HCT116 (cell line): ENCODE results near the gene TPGS1. TPM values are rescaled to one million over a fixed set of nuclear protein-coding genes. Genes with fewer than 3 reads are reported as not detected.

ENCODE experiments used
- ATAC-seq: fragments of 200-7000 bp; cut with Tn5 transposase; 2 replicates; pipeline ENCODE4 v1.9.1; 2020; ENCODE audit warnings: mild to moderate bottlenecking, moderate library complexity
- BruUV-seq: library from RNA; stranded (reverse); fragments of 400-500 nt; replicated peaks from 2 replicates; lab custom pipeline; 2021; lab: Mats Ljungman, UMichigan
- CTCF ChIA-PET: fragments of 300-600 bp; sonication (Branson Sonifier 250); formaldehyde crosslinking; loops from one replicate; lab custom pipeline; 2021; ENCODE audit warnings: antibody characterized with exemption; lab: Charles Lee
- POLR2A ChIA-PET: fragments of 300-600, 350-600 bp; sonication (Branson Sonifier 250); formaldehyde crosslinking; loops from one replicate; lab custom pipeline; 2021; ENCODE audit warnings: antibody characterized with exemption; lab: Charles Lee
- RAD21 ChIA-PET, 2 experiments: fragments of 300-600 bp; sonication (Branson Sonifier 250); formaldehyde crosslinking; loops; one replicate each; lab custom pipeline; 2023; ENCODE audit warnings: low total read pairs in 2 of 2; ENCODE audit not compliant: uncharacterized antibody in 2 of 2, unreplicated experiment in 2 of 2, low non-redundant PET in 1 of 2; lab: Charles Lee
- DNase-seq: peaks from one replicate; pipeline ENCODE4 v3.0.0-alpha.2; 2010; ENCODE audit warnings: low read depth, low spot score
- H2AFZ ChIP-seq: fragments of 200-600 bp; shearing (Covaris generic), sonication (generic); 2 replicates; pipeline ENCODE4 v1.6.1; 2017; ENCODE audit warnings: low read depth, mixed run types, mixed read lengths, antibody characterized with exemption, low read length; ENCODE audit not compliant: poor library complexity, severe bottlenecking
- H3K27ac ChIP-seq: 2 replicates; pipeline ENCODE4 v1.5.1; 2012; ENCODE audit warnings: low read depth, low read length
- H3K27me3 ChIP-seq: fragments of 200-600 bp; sonication (generic); 2 replicates; pipeline ENCODE4 v1.6.1; 2016; ENCODE audit warnings: mixed run types, low read length, mixed read lengths; ENCODE audit not compliant: insufficient read depth
- H3K36me3 ChIP-seq, 2 experiments: fragments of 200-500 bp in 1 of 2; fragments of 200-600 bp in 1 of 2; sonication (Bioruptor generic) in 1 of 2; sonication (generic) in 1 of 2; 2 replicates each; pipeline versions ENCODE4 v1.5.1 to v1.6.1; 2014 to 2016; ENCODE audit warnings: low read length in 2 of 2, inconsistent platforms in 1 of 2, mixed read lengths in 1 of 2, mixed run types in 1 of 2; ENCODE audit not compliant: insufficient read depth in 2 of 2, control insufficient read depth in 1 of 2
- H3K4me1 ChIP-seq, 2 experiments: fragments of 200-600 bp in 1 of 2; sonication (generic) in 1 of 2; 2 replicates each; pipeline versions ENCODE4 v1.5.1 to v1.6.1; 2012 to 2017; ENCODE audit warnings: low read length in 2 of 2, inconsistent platforms in 1 of 2, mild to moderate bottlenecking in 1 of 2, mixed read lengths in 1 of 2, mixed run types in 1 of 2, moderate library complexity in 1 of 2; ENCODE audit not compliant: insufficient read depth in 2 of 2, control insufficient read depth in 1 of 2
- H3K4me2 ChIP-seq: fragments of 200-600 bp; sonication (generic); 2 replicates; pipeline ENCODE4 v1.6.1; 2017; ENCODE audit warnings: mixed run types, low read length, mixed read lengths
- H3K4me3 ChIP-seq, 2 experiments: fragments of 200-600 bp in 1 of 2; sonication (generic) in 1 of 2; replicated peaks in 1 of 2; 2 replicates each; pipeline ENCODE4 v1.5.1; 2011 to 2016; ENCODE audit warnings: low read length in 2 of 2, control low read depth in 1 of 2, low read depth in 1 of 2, mild to moderate bottlenecking in 1 of 2, mixed read lengths in 1 of 2, mixed run types in 1 of 2
- H3K79me2 ChIP-seq: fragments of 200-600 bp; sonication (generic); 2 replicates; pipeline ENCODE4 v1.6.1; 2017; ENCODE audit warnings: mild to moderate bottlenecking, mixed run types, low read length, moderate library complexity, mixed read lengths; ENCODE audit not compliant: insufficient read depth
- H3K9ac ChIP-seq: fragments of 200-600 bp; sonication (generic); 2 replicates; pipeline ENCODE4 v1.6.1; 2016; ENCODE audit warnings: low read length, mixed read lengths
- H3K9me2 ChIP-seq: fragments of 200-600 bp; sonication (generic), shearing (Covaris generic); 2 replicates; pipeline ENCODE4 v1.6.1; 2017; ENCODE audit warnings: mixed run types, mild to moderate bottlenecking, moderate library complexity; ENCODE audit not compliant: insufficient read depth
- H3K9me3 ChIP-seq, 2 experiments: fragments of 200-500 bp in 1 of 2; fragments of 200-600 bp in 1 of 2; sonication (Bioruptor generic) in 1 of 2; sonication (generic) in 1 of 2; 2 replicates each; pipeline ENCODE4 v1.6.1; 2014 to 2017; ENCODE audit warnings: low read length in 2 of 2, mixed read lengths in 2 of 2, inconsistent platforms in 1 of 2, low read depth in 1 of 2, mild to moderate bottlenecking in 1 of 2, mixed run types in 1 of 2, moderate library complexity in 1 of 2; ENCODE audit not compliant: control insufficient read depth in 1 of 2, insufficient read depth in 1 of 2
- H4K20me1 ChIP-seq: fragments of 200-600 bp; sonication (generic), shearing (Covaris generic); 2 replicates; pipeline ENCODE4 v1.6.1; 2017; ENCODE audit warnings: mixed run types, mild to moderate bottlenecking, moderate library complexity; ENCODE audit not compliant: insufficient read depth
- CEBPB ChIP-seq: IDR thresholded peaks from 2 replicates; pipeline ENCODE4 v1.6.1; 2012; ENCODE audit warnings: low read depth
- EGR1 ChIP-seq: IDR thresholded peaks from 2 replicates; pipeline ENCODE4 v1.6.1; 2012; ENCODE audit warnings: low read depth
- ELF1 ChIP-seq: IDR thresholded peaks from 2 replicates; pipeline ENCODE4 v1.6.1; 2012; ENCODE audit warnings: low read depth, borderline replicate concordance
- EZH2 ChIP-seq: fragments of 200-600 bp; sonication (generic); IDR thresholded peaks from 2 replicates; pipeline ENCODE4 v1.6.1; 2017; ENCODE audit warnings: antibody characterized with exemption, mixed run types
- EZH2phosphoT487 ChIP-seq: fragments of 200-600 bp; IDR thresholded peaks from 2 replicates; pipeline ENCODE4 v1.6.1; 2018; ENCODE audit warnings: antibody characterized with exemption, borderline replicate concordance
- POLR2AphosphoS5 ChIP-seq: IDR thresholded peaks from 2 replicates; pipeline ENCODE4 v1.6.1; 2011; ENCODE audit warnings: mild to moderate bottlenecking, low read depth, low read length, moderate library complexity
- RAD21 ChIP-seq: IDR thresholded peaks from 2 replicates; pipeline ENCODE4 v1.6.1; 2012; ENCODE audit warnings: low read depth, mild to moderate bottlenecking
- SP1 ChIP-seq: IDR thresholded peaks from 2 replicates; pipeline ENCODE4 v1.6.1; 2012; ENCODE audit warnings: low read depth
- SRF ChIP-seq: IDR thresholded peaks from 2 replicates; pipeline ENCODE4 v1.6.1; 2012; ENCODE audit warnings: low read depth
- TCF7L2 ChIP-seq: IDR thresholded peaks from 2 replicates; pipeline ENCODE4 v1.7.0; 2011; ENCODE audit warnings: borderline replicate concordance, inconsistent platforms; ENCODE audit not compliant: insufficient read depth, insufficient read length; ENCODE audit errors: extremely low read depth
- ZFX ChIP-seq: fragments of 450-650 bp; IDR thresholded peaks from 2 replicates; pipeline ENCODE4 v1.6.1; 2017
- intact Hi-C: fragments of 100-400 bp; cut with micrococcal nuclease; formaldehyde crosslinking; loops from 2 replicates; pipeline ENCODE4 v1.10.0; 2022
- total RNA-seq: library from RNA; stranded (reverse); gene quantifications from one replicate; pipeline ENCODE4 v1.2.1, GENCODE V29; 2021; ENCODE audit not compliant: unreplicated experiment
- TF ChIP-seq, protein P1 (sequence below): IDR thresholded peaks from 2 replicates; pipeline ENCODE4 v1.6.1; 2011; ENCODE audit warnings: mild to moderate bottlenecking, low read length, moderate library complexity; ENCODE audit not compliant: insufficient replicate concordance; ENCODE audit errors: extremely low read depth
- TF ChIP-seq, protein P2 (sequence below): IDR thresholded peaks from 2 replicates; pipeline ENCODE4 v1.6.1; 2012

TPGS1 gene
- total RNA-seq, 1 experiment from 2014 or later: 19.1 TPM

DNA sequence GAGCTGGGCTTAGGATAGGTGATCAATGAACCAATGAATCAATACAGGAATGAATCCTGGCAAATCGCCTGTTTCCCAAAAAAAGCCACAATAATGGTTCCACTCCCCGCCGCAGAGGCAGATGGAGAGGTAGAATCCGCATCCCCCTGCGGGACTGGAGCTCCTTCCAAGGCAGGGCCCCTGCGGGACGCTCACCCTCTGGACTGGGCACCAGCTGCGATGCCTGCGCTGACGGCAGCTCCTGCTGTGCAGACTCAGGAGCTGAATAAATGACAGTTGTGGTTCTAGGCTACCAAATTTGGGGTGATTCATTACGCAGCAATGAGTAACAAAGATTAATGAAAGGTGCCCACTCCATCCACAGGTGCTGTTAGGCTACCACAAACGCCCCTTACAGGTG lies 15.4 kb downstream of the TPGS1 start:
- no TSS peak for BruUV-seq
- intact Hi-C loops: no loop called here
- Histone ChIP-seq H3K9me3 (no peaks in the 10 kb centered on the region), H3K4me2 (no peak overlapping the region), H2AFZ (no peak overlapping the region), H3K4me1 (no peaks in the 10 kb centered on the region), H3K27me3 (no peaks in the 10 kb centered on the region), H3K79me2 (no peaks in the 10 kb centered on the region), H3K4me3 (no peak overlapping the region), H4K20me1 (no peaks in the 10 kb centered on the region), H3K9me2 (no peaks in the 10 kb centered on the region), H3K36me3 (no peaks in the 10 kb centered on the region), H3K27ac (no peak overlapping the region), H3K9ac (no peak overlapping the region)
- ChIA-PET POLR2A (no interaction called here), RAD21 (no interaction called here), CTCF (interaction anchor here (3.3 kb wide), 1 partner anchor 12 kb away, joined by 28 read pairs; no protein-coding TSS in a partner anchor)
- DNase-seq (no peak), ATAC-seq (no peak)
- TF ChIP-seq RAD21: no peak
- TF ChIP-seq SP1: no peak
- TF ChIP-seq, protein P1, sequence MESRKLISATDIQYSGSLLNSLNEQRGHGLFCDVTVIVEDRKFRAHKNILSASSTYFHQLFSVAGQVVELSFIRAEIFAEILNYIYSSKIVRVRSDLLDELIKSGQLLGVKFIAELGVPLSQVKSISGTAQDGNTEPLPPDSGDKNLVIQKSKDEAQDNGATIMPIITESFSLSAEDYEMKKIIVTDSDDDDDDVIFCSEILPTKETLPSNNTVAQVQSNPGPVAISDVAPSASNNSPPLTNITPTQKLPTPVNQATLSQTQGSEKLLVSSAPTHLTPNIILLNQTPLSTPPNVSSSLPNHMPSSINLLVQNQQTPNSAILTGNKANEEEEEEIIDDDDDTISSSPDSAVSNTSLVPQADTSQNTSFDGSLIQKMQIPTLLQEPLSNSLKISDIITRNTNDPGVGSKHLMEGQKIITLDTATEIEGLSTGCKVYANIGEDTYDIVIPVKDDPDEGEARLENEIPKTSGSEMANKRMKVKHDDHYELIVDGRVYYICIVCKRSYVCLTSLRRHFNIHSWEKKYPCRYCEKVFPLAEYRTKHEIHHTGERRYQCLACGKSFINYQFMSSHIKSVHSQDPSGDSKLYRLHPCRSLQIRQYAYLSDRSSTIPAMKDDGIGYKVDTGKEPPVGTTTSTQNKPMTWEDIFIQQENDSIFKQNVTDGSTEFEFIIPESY: no peak
- no peak for TF ChIP-seq ELF1
- TF ChIP-seq EZH2: no peak
- no peak for TF ChIP-seq ZFX
- TF ChIP-seq SRF: no peak
- no peak for TF ChIP-seq TCF7L2
- TF ChIP-seq EGR1: no peak
- TF ChIP-seq, protein P2, sequence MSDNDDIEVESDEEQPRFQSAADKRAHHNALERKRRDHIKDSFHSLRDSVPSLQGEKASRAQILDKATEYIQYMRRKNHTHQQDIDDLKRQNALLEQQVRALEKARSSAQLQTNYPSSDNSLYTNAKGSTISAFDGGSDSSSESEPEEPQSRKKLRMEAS: no peak
- no peak for TF ChIP-seq CEBPB
- no peak for TF ChIP-seq EZH2phosphoT487
- TF ChIP-seq POLR2AphosphoS5: no peak
